Measurements from ENCODE around the gene LCN6.

DNA sequence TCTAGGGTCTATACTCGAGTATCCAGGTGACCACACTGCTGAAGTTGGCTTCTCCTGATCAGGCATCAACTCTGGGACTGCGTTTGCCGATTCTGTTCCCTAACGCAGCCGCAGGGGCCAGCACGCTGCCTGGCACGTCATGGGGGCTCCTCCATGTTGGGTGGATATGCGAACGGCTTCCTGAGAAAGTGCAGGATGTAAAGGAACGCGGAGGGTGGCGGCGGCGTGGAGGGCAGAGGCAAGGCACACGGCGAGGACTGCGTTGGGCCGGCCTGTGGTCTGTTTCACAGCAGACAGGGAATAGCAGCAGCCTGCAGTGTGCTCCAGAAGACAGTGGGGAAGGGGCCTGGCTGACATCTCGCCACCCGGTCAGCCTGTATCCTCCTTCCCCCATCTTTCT is 9.4 kb downstream of the LCN6 start:
- no peak for TF ChIP-seq EZH2phosphoT487 (IDR thresholded peaks at IDR 0.05; ENCODE audit: low read length)
- TF ChIP-seq, protein P1, sequence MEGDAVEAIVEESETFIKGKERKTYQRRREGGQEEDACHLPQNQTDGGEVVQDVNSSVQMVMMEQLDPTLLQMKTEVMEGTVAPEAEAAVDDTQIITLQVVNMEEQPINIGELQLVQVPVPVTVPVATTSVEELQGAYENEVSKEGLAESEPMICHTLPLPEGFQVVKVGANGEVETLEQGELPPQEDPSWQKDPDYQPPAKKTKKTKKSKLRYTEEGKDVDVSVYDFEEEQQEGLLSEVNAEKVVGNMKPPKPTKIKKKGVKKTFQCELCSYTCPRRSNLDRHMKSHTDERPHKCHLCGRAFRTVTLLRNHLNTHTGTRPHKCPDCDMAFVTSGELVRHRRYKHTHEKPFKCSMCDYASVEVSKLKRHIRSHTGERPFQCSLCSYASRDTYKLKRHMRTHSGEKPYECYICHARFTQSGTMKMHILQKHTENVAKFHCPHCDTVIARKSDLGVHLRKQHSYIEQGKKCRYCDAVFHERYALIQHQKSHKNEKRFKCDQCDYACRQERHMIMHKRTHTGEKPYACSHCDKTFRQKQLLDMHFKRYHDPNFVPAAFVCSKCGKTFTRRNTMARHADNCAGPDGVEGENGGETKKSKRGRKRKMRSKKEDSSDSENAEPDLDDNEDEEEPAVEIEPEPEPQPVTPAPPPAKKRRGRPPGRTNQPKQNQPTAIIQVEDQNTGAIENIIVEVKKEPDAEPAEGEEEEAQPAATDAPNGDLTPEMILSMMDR (IDR thresholded peaks at IDR 0.05; ENCODE audit: low read length) = no peak
- no peak for TF ChIP-seq EZH2 (optimal IDR thresholded peaks at IDR 0.05; ENCODE audit: low read depth, low read length)
